HG02970 (cell line): ENCODE results near the gene RABEP2.
"Not testable (repeated sequence)": the region's sequence is repeated elsewhere in the genome, so short reads cannot be mapped to it uniquely, and the experiment has no call there.

Experiments
- ATAC-seq: cut with Tn5 transposase; IDR thresholded peaks from one replicate; pipeline ENCODE4 v1.9.1; 2021; ENCODE audit warnings: mild to moderate bottlenecking, moderate library complexity, moderate number of reproducible peaks; ENCODE audit not compliant: unreplicated experiment, low FRiP score

RABEP2 gene

DNA sequence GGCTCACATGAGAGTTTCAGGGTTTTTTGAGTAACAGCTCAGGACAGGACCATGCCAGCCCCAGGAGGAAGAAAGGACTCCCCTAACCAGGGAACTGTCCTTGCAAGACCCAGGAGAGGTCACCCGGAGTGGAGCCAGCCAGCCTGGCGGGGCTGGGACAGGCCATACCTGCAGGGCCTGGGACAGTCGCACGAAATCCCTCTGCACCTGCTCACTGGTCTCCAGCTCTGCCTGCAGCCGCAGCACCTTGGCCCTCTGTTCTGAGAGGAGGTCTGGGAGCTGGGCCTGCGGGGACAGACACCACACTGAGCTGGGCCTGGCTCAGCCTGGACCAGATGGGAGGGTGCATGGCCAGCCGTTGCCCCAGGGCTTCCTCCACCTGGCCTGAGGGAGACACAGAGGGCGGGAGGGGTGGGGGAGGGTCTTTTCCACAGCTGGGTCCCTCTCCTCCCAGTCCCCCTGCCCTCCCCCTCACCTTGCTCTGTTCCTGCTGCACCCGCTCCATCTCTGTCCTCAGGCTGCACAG, 19.7 kb downstream of the RABEP2 start:
- ATAC-seq = no peak

DNA sequence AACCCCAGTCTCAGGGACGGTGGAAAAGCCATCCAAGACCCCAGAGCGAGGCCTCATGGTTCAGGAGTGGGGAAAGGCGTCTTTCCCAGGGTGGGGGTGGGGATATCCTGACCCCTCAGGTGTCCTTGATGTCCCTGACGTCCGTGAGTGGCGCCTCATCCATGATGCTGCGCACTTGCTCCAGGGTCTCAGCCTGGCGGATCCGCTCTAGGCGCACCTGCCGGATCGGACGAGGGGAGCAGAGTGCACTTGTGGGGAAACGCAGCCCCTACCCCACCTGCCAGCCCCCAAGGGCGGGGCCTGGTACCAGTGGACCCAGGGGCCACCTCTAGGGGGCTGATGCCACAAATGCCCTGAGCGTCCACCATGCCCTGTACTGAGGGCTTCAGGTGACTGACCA, 20.2 kb downstream of the RABEP2 start:
- no peak for ATAC-seq

DNA sequence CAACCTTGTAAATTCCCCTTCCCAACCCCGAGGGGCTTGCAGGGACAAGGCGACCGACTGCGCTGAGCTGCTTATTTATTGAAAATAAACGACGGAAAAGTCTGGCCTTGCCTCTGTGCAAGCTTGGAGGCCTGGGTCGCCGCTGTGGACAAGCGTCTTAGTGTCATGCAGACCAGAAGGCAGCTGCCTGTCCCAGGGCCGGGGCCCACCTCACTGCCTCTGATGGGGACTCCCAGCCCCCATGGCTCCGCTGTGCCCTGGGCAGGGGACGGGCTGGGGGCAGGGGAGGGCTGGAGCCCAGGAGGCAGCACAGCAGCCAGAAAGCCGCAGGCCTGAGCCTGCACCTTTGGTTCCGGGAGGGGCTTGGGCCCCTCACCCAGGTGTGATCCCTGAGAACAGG, 20.7 kb downstream of the RABEP2 start:
- no peak for ATAC-seq

DNA sequence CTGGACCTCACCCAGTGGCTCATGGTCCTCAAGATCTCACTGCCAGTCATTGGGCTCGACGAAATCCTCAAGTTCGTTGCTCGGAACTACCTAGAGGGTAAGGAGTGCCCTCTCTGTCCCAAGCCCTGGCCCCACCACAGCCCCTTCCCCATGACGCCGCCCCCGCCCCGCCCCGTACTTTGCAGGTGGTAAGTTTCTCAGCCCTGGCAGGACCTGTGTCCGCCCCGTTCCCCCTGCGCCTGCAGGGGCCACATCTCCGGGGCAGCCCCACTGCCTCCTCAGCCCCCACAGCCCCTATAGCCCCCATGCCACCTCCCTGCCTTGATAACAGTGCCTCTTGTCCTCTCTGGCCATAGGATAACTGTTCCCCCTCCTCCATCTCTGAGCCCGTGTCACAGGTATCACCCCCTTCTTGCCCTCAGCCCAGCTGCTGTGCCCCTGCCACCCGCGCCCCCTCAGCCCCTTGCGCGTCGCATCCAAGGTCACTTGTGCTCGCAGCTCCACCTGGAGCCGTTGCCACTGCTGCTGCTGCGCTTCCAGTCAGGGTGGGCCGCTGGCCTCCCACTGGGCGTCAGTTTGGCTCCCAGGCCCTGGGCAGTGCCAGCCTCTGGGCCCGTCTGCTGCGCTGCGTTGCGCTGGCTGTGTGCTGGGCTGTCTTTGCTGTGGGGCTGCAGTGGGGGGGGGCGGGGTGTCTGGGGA, 21.5 kb downstream of the RABEP2 start:
- no peak for ATAC-seq

DNA sequence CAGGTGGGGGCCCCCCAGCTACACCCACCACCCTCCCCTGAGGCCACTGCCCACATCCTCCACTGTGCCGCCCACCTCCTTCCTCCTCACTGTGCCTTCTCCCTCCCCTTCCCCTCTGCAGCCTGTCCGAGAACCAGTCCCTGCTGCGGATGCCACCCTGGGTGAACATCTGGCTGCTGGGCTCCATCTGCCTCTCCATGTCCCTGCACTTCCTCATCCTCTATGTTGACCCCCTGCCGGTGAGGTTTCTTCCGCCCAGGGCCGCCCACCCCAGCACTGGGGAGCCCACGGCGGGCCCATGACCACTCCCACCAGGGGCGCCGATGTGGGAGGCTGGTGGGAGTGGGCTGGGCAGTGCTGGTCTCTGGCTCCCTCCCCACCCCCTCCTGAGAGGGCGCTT, 22.1 kb downstream of the RABEP2 start:
- ATAC-seq = no peak

DNA sequence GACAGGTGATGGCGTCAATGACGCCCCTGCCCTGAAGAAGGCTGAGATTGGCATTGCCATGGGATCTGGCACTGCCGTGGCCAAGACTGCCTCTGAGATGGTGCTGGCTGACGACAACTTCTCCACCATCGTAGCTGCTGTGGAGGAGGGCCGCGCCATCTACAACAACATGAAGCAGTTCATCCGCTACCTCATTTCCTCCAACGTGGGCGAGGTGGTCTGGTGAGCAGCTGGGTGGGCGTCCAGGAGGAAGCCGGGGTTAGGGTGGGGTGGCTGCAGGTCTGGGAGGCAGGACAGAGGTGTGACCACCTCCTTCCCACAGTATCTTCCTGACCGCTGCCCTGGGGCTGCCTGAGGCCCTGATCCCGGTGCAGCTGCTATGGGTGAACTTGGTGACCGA, 23.2 kb downstream of the RABEP2 start:
- no peak for ATAC-seq

DNA sequence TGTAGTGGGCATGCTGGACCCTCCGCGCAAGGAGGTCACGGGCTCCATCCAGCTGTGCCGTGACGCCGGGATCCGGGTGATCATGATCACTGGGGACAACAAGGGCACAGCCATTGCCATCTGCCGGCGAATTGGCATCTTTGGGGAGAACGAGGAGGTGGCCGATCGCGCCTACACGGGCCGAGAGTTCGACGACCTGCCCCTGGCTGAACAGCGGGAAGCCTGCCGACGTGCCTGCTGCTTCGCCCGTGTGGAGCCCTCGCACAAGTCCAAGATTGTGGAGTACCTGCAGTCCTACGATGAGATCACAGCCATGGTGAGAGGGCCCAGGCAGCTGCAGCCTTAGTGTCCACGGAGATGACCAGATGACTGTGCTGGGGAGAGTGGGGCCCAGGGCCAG, 24.4 kb downstream of the RABEP2 start:
- ATAC-seq = no peak

DNA sequence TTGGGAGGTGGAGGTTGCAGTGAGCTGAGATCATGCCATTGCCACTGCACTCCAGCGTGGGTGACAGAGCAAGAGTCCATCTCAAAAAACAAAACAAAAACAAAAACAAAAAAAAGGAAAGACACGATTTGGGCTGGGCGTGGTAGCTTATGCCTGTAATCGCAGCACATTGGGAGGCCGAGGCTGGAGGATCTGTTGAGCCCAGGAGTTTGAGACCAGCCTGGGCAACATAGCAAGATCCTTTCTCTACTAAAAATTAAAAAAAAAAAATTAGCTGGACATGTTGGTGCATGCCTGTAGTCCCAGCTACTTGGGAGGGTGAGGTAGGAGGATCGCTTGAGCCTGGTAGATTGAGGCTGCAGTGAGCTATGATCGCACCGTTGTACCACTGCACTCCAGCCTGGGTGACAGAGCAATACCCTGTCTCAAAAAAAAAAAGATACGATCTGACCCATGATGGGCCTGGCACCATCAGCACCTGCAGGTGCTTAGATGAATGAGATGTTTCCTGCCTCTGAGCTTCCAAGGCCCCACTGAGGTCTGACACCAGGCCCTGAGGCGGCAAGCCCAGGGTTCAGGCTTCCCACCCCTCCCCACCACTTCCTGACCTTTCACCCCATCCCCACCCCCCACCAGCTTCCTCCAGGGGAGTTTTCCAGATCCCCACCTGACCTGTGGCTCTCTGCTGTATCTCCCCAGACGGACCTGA, 25.0 kb downstream of the RABEP2 start:
- ATAC-seq = no peak

DNA sequence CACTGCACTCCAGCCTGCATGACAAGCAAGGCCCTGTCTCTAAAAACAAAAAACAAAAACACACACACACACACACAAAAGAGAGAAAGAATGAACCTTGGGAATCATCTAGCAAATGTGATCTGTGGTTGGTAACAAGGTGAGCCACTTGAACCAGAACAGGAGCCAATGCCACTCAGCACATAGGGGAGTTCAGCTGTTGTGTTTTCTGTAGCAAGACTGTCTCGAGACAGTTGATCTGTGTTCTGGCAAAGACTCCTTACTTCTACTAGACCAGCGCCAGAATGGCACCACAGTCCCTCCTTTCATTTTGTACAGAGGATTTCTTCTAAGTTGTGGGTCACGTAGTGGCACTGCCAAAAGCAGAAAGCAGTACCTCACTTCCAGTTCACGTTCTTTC, 26.1 kb downstream of the RABEP2 start:
- no peak for ATAC-seq

DNA sequence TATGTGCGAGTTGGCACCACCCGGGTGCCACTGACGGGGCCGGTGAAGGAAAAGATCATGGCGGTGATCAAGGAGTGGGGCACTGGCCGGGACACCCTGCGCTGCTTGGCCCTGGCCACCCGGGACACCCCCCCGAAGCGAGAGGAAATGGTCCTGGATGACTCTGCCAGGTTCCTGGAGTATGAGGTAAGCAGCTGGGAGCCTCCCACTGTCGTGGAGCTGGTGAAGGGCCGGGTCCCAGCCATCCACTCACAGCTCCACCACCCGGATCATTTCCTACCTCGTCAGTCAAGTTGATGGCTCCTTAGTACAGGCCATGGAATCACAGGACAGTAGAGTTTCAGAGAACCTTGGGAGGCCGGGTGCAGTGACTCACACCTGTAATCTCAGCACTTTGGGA, 26.8 kb downstream of the RABEP2 start:
- no peak for ATAC-seq

DNA sequence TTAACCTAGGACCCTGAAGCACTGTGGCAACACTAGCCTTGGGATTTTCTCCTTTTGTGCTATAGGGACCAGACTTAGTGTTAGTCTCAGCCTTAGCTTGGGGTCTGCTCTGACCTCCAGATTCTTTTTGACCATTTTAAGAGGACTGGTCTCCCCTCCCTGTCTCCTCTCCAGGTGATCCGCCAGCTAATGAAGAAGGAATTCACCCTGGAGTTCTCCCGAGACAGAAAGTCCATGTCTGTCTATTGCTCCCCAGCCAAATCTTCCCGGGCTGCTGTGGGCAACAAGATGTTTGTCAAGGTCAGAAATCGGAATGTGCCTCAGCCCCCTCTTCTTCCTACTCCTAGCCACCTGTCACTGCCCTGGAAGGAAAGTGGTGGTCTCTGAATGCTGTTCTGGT, 27.2 kb downstream of the RABEP2 start:
- ATAC-seq = no peak

DNA sequence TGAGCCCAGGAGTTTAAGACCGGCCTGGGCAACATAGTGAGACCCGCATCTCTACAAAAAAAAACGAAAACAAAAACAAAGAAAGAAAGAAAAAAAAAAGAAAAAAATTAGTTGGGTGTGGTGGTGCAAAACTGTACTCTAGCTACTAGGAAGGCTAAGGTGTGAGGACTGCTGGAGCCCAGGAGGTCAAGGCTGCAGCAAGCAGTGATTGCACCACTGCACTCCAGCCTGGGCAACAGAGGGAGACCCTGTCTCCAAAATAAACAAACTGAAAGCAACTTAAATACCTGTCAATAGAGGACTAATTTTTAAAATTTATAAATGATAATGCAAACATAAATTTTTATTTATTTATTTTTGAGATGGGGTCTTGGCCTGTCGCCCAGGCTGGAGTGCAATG, 29.4 kb downstream of the RABEP2 start:
- no peak for ATAC-seq

DNA sequence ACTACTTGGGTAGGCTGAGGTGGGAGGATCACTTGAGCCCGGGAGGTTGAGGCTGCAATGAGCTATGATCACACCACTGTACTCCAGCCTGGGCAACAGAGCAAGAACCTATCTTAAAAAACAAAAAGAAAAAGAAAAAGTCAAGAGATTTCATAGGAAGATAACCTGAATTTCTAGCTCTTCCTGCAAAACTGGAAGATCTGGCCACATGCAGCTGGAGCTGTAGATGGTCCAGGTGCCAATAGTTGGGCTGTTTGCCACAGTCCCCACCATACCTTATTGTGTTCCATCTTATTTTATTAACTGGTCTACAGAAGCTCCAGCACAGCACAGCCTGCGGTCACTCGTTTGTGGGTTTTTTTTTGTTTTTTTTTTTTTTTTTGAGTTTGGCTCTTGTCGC, 31.7 kb downstream of the RABEP2 start:
- no peak for ATAC-seq

DNA sequence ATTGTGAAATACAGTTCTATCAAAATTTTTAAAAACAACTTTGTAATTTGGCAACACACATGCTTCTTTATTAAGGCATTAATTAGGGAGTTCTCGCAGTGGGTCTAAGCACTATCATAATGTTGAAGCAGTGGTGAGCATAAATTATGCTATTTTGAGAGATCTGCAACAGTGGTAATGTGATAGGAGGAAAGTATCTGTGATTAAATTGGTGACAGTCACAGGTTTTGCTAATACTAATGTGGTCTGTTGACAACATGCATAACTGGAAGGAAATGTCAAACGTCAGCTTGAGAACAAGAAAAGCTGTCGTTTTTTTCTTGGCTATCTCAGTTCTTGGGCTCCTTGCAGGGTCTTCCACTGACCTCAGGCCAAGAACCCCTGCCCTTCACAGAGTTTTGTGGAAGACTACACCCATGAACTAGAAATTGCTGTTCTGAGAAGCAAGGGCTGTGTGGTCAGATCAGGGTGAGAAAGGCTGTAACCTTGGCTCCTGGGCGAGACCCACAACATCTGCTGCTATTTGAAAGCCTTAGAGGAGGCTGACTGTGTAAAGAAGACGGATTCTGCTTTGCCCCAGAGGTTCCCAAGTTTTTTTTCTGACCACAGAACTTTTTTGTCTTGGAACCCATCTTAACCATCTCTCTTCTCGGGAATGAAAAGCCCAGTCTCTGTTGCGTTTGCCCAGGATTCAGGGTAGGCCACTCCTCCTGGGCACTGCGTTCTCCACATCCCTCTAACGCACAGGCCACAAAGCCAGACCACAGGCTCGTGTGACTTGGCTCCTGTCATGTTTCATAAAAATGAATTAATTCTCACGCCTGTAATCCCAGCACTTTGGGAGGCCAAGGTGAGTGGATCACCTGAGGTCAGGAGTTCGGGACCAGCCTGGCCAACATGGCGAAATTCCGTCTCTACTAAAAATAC, 32.8 kb downstream of the RABEP2 start:
- no peak for ATAC-seq

DNA sequence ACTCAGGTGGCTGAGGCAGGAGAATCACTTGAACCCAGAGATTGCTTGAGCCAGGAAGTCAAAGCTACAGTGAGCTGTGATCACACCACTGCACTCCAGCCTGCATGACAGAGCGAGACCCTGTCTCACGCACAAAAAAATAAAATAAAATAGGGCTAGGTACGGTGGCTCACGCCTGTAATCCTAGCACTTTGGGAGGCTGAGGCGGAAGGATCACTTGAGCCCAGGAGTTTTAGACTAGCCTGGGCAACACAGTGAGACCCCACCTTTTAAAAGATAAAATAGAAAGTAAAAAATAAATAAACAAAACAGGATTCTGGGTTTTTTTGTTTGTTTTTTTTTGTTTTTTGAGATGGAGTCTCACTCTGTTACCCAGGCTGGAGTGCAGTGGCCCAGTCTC, 34.7 kb downstream of the RABEP2 start:
- not testable (repeated sequence) for ATAC-seq

DNA sequence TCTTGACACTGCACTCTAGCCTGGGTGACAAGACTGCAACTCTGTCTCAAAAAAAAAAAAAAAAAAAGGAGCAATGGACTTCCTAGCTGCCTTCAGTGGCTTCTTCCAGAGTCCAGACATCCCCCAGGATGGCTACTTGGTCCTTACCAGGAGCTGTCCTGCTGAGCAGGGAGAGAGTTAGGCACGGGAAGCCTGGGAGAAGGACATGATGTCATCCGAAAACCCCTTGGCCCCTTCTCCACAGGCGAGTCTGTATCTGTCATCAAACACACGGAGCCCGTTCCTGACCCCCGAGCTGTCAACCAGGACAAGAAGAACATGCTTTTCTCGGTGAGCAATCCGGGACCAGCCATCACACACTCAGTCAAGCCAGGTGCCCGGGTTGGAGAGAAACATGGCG, 38.1 kb downstream of the RABEP2 start:
- no peak for ATAC-seq

DNA sequence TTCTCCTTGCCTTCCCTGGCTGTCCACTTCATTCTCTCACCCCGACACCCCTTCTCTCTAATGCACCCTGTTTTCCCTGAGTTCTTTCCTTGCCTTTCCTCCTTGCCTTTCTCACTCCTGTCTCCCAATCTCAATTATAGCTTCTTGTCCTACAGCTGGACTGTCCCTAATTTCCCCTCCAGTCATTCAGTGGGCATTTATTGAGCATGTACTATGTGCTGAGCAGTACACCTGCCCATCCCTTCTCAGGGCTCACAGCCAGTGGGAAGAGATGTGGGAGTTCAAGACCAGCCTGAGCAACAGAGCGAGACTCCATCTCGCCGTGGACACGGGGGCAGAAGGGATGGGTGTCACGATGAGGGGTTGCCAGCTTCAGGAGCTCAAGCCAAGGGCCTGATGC, 41.0 kb downstream of the RABEP2 start:
- ATAC-seq = no peak

DNA sequence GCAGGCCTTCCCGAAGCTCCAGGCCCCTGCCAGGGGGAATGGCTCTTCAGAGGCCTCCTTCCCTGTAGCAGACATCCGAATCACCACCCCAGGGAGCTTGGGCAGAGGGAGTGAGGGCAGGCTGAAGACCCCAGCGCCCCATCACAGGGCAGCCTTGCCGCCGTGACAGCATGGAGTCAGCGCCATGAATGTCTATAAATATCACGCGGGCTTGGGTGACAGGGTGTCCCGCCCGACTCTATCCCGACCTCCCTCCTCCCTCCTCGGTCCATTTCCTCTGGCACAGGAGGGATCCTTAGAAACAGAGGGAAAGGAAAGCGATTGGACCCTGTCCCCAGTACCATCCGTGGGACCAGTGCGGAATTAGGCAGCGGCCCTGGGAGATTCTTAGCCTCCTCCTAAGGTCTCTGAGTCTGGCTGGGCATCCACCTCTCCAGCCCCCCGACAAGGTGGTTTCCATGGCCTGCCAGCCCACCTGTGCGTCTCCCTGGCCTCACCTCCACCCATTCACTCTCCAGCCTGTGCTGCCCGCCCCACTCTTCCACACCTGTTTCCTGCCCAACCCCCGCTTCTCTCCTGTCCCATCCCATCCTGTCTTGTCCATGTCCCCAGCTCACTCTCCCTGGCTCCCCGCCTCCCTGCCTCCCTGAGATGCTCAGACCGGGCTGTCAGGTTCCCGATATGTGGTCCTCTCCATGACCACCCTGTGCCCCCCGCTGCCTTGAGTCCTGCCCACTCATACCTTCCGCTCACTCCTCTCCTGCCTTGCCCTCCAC, 41.6 kb downstream of the RABEP2 start:
- ATAC-seq = no peak

DNA sequence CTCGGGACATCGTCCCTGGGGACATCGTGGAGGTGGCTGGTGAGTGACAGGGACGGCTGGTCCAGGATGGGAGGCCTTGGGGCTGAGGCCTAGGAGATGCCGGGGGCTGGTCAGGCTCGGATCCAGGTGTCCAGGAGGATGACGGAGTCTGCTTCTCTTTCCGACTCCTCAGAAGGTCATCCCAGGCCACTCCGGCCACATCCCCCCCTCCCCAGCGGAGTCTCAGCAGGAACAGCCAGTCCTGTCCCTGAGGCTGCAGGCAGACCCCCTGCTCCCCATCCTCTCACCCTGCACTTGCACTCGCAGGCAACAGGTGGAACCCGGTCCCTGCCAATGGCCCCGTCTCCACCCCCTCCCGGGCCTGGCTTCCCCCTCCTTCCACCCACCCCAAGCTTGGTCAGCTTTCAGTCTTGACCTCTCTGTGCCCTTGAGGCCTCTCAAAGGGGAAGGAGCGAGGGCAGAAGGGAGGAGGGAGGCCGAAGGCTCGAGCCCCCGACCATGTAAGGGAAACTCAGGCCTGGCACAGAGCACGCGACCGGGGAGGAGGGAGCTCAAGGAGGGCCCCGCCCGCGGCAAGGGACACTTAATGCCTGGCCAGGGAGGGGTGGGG, 42.4 kb downstream of the RABEP2 start:
- ATAC-seq = no peak

DNA sequence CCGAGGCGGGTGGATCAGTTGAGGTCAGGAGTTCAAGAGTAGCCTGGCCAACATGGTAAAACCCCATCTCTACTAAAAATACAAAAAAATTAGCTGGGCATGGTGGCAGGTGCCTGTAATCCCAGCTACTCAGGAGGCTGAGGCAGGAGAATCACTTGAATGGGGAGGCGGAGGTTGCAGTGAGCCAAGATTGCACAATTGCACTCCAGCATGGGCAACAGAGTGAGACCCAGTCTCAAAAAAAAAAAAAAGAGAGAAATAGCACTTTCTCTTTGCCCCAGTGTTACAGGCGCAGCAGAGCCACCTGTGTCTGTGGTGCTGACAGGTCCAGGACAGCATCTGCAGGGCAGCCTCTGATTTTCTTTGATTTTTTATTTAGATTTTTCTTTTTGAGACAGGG, 43.5 kb downstream of the RABEP2 start:
- ATAC-seq = not testable (repeated sequence)
